ENCODE measurements around the gene GYG2.
"Not testable (repeated sequence)": the region's sequence is repeated elsewhere in the genome, so short reads cannot be mapped to it uniquely, and the experiment has no call there.

GYG2 gene

DNA sequence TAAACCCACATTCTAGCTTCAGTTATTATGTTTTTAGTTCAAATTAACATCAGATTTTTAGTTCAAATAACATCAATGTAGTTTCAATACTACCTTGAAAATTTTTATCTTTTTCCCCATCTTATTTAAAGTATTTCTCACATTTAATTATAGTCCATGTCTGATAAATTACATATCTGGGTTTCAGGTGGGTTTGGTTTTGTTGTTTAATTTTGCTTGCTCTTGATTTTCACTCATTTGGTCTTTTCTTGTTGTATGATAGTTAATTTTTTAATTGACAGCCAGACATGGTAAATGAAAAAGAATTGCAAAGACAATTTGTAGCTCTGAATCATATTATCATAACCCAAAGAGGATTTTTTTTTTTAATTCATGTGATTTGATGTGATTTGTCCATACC, 41.9 kb downstream of the GYG2 start:
- no peaks in the 10 kb centered on the region for H3K9me3 Mint-ChIP-seq
- no peak for DNase-seq (ENCODE audit: low spot score in 2 of 2)
- no peak overlapping the region for H3K27ac Mint-ChIP-seq
- no peak overlapping the region for H3K4me3 Mint-ChIP-seq
- H3K36me3 Mint-ChIP-seq = no peaks in the 10 kb centered on the region
- H3K27me3 Mint-ChIP-seq = peaks cover 3% of the 10 kb centered on the region
- no peaks in the 10 kb centered on the region for H3K4me1 Mint-ChIP-seq
- no peak for ATAC-seq (ENCODE audit: low read depth)

DNA sequence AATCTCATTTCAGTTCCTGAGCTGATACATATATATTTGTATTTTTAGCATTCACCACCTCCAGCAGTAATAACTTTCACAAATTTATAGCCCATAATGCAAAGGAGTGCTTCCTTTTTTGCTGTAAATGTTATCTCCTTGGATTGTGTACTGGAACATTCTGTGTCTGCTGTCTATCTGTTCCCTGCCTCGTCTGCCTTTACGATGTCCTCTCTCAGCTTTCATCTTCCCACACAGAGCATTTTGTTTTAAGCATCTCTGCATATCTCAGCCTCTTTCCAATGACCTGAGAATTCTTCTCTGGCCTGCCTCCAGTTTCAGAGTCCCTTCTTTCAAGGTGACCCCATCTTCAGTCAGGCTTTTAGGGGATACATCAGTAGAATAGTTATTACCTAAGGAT, 43.1 kb downstream of the GYG2 start:
- Mint-ChIP-seq H3K27ac (no peak overlapping the region), H3K36me3 (no peaks in the 10 kb centered on the region), H3K4me3 (no peak overlapping the region), H3K9me3 (no peaks in the 10 kb centered on the region), H3K27me3 (peaks cover 2% of the 10 kb centered on the region), H3K4me1 (no peaks in the 10 kb centered on the region)
- DNase-seq (ENCODE audit: low spot score in 2 of 2) (no peak), ATAC-seq (ENCODE audit: low read depth) (no peak)

DNA sequence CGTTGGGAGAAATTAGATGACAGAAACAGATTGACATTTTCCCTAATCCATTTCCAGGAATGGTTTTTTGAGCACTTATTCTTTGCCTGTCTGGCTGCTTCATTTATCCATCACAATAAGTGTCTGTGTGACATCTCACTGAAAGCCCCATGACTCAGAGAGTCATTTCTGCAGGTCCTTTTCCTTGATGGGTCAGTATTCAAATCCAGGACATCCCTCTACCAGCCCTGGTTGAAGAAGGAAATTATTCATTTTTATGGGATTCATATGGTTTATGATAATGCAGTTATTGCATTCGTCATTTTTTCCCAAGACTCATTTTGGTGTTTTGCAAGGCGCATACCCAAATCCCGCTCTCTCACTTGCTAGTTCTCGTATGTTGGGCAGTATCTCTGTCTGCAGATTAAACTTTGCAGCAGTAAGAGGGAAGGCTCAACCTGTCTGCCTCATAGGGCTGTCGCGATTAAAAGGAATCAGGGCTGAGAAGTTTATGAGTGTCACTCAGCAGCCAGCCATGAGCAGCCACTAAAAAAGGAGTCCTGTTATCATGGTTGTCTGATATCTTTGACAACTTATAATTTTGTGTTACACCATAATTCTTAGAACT, 44.0 kb downstream of the GYG2 start:
- DNase-seq (ENCODE audit: low spot score in 2 of 2) (no peak), ATAC-seq (ENCODE audit: low read depth) (no peak)
- no peak overlapping the region for H3K4me3 Mint-ChIP-seq
- H3K27me3 Mint-ChIP-seq = peaks cover 2% of the 10 kb centered on the region
- H3K36me3 Mint-ChIP-seq = no peaks in the 10 kb centered on the region
- H3K27ac Mint-ChIP-seq = no peak overlapping the region
- H3K4me1 Mint-ChIP-seq = no peaks in the 10 kb centered on the region
- H3K9me3 Mint-ChIP-seq = no peaks in the 10 kb centered on the region

DNA sequence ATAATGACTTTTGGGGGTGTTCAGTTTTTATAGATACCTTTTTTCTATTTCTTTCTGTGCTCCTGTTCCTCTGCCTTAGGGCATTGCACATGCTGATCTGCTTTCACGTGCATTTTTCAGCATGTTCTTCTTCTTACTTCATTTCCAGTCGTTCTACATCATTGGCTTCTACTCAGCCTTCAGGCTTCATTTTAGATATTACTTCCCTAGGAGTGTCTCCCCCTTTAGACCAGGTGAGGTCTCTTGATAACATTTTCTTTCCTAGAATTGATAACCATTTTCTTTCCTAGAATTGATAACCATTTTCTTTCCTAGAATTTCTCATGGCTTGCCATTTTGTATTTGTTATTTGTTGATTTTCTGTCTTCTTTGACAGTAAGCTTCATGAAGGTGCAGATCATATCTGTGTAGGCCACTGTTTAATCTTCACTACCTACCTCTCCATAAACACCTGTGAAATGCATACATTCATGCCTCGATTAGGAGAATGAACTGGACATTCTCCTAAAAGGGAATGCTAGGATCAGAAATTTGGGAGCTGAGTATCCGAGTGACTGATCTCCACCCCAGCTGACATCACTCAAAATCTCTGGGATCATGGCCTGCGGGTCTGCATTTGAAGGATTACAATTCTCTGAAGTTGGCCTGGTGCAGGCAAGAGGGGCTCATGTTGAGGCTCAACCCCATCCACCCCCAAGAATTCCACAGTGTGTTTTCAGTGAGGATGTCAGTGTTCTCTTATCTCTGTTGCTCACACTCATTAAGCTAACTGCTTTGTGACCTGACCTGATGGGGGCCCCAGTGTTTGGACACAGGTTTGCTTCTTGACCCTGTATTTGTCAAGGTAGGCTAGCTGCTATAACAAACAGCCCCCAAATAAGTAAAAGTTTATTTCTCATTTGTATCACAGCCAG, 45.7 kb downstream of the GYG2 start:
- H3K27me3 Mint-ChIP-seq = peaks cover 2% of the 10 kb centered on the region
- DNase-seq (ENCODE audit: low spot score in 2 of 2) (no peak), ATAC-seq (ENCODE audit: low read depth) (no peak)
- H3K9me3 Mint-ChIP-seq = no peaks in the 10 kb centered on the region
- no peak overlapping the region for H3K4me3 Mint-ChIP-seq
- no peak overlapping the region for H3K27ac Mint-ChIP-seq
- no peaks in the 10 kb centered on the region for H3K36me3 Mint-ChIP-seq
- no peaks in the 10 kb centered on the region for H3K4me1 Mint-ChIP-seq

DNA sequence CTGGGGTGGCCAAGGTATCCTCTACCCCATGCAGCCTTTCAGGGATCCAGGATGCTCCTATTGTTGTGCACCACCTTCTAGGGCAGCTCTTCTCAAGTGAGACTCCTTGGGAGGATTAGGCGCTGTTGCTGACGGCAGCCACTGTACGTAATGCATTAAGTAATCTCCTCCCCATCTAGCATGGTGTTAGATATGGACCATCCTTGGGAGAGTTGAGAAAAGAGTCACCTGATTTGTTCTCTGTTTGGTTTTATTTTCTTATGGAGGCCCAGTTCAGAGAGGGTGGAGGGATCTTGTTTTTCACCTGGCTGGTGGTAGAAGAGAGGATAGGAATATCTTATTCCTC, 46.4 kb downstream of the GYG2 start:
- Mint-ChIP-seq H3K27ac (no peak overlapping the region), H3K9me3 (no peaks in the 10 kb centered on the region), H3K4me1 (no peaks in the 10 kb centered on the region), H3K4me3 (no peak overlapping the region), H3K36me3 (no peaks in the 10 kb centered on the region), H3K27me3 (peaks cover 5% of the 10 kb centered on the region)
- ATAC-seq (ENCODE audit: low read depth) = no peak
- DNase-seq (ENCODE audit: low spot score in 2 of 2) = no peak

DNA sequence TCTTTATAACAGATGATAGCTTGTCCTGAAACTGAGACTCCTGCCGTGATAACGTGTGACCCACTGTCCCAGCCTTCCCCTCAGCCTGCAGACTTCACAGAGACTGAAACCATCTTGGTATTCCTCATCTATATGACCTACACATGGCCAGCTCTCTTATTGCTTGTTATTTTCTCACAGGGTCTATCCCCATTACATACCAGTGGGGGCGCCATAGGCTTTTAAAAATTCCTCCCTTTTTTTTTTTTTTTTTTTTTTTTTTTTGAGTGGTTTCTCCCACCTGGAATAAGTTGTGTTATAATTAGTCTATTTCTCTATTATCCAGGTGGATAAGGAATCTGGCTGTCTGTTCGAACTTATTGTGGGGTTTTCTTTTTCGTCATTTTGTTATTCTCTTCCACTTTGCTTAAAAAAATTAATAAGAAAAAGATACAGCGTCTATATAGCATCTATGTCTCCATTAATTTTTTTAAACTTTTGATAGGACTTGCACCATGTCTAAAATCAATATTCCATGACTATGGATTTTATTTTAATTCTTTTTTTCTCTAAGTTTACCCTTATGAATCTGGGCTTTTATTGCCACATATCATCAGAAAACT, 47.2 kb downstream of the GYG2 start:
- Mint-ChIP-seq H3K9me3 (no peaks in the 10 kb centered on the region), H3K27ac (no peak overlapping the region), H3K4me1 (no peaks in the 10 kb centered on the region), H3K27me3 (peaks cover 6% of the 10 kb centered on the region), H3K36me3 (no peaks in the 10 kb centered on the region), H3K4me3 (no peak overlapping the region)
- DNase-seq (ENCODE audit: low spot score in 2 of 2) = no peak
- no peak for ATAC-seq (ENCODE audit: low read depth)

DNA sequence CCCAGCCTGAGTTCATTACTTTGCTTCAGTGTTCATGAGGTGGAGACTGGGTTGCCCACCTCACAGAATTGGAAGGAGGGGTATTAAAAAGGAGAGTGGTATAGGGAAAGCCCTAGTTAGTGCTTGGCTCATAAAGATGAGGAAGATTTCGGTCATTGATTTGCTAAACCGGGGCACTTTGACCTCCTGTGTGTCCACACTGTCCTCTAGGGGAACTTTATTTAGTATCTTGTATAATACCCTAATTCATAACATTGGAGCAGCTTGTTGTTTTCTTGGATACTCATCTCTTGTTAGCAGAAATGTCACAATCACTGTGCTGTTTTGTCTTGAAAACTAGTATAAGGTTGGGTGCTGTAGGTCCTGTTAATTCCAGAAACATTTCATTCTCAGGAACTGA, 49.8 kb downstream of the GYG2 start:
- Mint-ChIP-seq H3K27ac (no peak overlapping the region), H3K4me1 (no peaks in the 10 kb centered on the region), H3K36me3 (no peaks in the 10 kb centered on the region), H3K9me3 (no peaks in the 10 kb centered on the region), H3K4me3 (no peak overlapping the region), H3K27me3 (peaks cover 7% of the 10 kb centered on the region)
- DNase-seq (ENCODE audit: low spot score in 2 of 2) (no peak), ATAC-seq (ENCODE audit: low read depth) (no peak)

DNA sequence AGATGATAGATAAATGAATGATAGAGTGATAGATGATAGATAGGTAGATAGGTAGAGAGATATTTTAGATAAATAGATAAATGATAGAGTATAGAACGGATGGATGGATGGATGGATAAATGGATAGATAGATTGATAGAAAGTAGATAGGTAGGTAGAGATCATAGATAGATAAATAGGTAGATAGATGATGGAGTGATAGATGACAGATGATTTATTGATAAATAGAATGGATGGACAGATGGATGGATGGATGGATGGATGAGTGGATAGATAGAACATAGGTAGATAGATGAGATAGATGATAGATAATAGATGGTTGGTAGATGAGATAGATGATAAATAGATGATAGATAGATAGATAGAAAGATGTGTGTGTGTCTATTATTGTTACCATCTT, 50.9 kb downstream of the GYG2 start:
- no peak overlapping the region for H3K4me3 Mint-ChIP-seq
- H3K36me3 Mint-ChIP-seq = no peaks in the 10 kb centered on the region
- no peak overlapping the region for H3K27ac Mint-ChIP-seq
- no peak for ATAC-seq (ENCODE audit: low read depth)
- no peak for DNase-seq (ENCODE audit: low spot score in 2 of 2)
- peaks cover 7% of the 10 kb centered on the region for H3K27me3 Mint-ChIP-seq
- no peaks in the 10 kb centered on the region for H3K9me3 Mint-ChIP-seq
- H3K4me1 Mint-ChIP-seq = no peaks in the 10 kb centered on the region

DNA sequence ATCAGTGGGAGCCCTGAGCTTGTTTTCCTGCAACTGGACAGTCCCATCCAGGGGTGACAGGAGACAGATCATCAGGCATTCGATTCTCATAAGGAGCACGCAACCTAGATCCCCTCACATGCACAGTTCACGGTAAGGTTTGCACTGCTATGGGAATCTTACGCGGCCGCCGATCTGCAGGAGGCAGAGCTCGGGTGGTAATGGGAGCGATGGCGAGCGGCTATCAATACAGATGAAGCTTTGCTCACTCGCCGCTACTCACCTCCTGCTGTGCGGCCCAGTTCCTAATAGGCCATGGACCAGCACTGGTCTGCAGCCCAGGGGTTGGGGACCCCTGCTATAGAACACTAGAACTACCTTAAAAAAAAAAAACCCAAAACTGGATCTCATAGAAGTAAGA, 55.0 kb downstream of the GYG2 start:
- H3K4me3 Mint-ChIP-seq = no peak overlapping the region
- ATAC-seq (ENCODE audit: low read depth) (no peak), DNase-seq (ENCODE audit: low spot score in 2 of 2) (no peak)
- H3K27ac Mint-ChIP-seq = no peak overlapping the region
- H3K4me1 Mint-ChIP-seq = no peaks in the 10 kb centered on the region
- H3K27me3 Mint-ChIP-seq = peaks cover 11% of the 10 kb centered on the region
- H3K9me3 Mint-ChIP-seq = no peaks in the 10 kb centered on the region
- no peaks in the 10 kb centered on the region for H3K36me3 Mint-ChIP-seq

DNA sequence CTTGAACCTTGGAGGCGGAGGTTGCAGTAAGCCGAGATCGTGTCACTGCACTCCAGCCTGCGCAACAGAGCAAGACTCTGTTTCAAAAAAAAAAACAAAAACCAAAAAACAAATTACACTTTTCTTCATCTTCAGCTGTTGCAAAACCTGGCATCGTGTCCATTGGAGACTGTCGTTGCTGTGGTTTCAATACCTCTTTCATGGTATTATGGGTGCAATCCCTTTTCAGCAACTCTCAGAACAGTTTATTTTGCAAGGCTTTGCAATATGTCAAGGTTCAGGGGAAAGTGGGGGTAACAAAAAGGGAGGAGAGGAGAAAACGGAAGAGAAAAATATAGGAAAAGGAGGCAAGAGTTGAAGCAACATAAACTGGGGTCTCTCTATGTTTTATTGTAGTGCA, 59.6 kb downstream of the GYG2 start:
- Mint-ChIP-seq H3K27ac (no peak overlapping the region), H3K9me3 (no peaks in the 10 kb centered on the region), H3K4me3 (peak overlapping the region; percentile 38), H3K4me1 (peaks cover 3% of the 10 kb centered on the region), H3K36me3 (no peaks in the 10 kb centered on the region), H3K27me3 (peaks cover 3% of the 10 kb centered on the region)
- ATAC-seq (ENCODE audit: low read depth) = no peak
- no peak for DNase-seq (ENCODE audit: low spot score in 2 of 2)

DNA sequence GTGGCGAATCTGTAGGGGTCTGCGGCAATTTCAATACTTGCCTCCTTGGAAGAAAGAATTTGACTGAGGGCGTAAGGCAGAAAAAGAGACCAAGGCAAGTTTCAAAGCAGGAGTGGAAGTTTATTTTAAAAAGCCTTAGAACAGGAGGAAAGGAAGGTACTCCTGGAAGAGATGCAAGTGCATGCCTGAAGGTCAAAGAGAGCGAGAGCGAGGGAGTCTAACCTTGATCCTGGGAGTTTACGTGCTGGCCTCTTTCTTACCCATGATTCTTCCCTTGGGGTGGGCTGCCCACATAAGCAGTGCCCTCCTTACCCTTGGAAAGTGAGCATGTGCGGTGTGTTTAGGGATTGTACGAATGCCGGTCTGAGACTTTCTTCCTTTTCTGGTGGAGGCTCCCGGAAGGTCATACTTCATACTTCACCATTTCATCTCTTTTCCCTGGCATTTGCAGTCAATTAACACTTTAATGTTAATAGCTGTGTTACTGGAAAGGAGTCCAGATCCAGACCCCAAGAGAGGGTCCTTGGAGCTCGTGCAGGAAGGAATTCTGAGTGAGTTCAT, 60.4 kb downstream of the GYG2 start:
- H3K4me3 Mint-ChIP-seq = peak overlapping the region; percentile 76
- no peak overlapping the region for H3K27ac Mint-ChIP-seq
- no peak for ATAC-seq (ENCODE audit: low read depth)
- no peaks in the 10 kb centered on the region for H3K36me3 Mint-ChIP-seq
- H3K9me3 Mint-ChIP-seq = no peaks in the 10 kb centered on the region
- H3K27me3 Mint-ChIP-seq = peaks cover 5% of the 10 kb centered on the region
- peaks cover 3% of the 10 kb centered on the region for H3K4me1 Mint-ChIP-seq
- DNase-seq (ENCODE audit: low spot score in 2 of 2) = no peak

DNA sequence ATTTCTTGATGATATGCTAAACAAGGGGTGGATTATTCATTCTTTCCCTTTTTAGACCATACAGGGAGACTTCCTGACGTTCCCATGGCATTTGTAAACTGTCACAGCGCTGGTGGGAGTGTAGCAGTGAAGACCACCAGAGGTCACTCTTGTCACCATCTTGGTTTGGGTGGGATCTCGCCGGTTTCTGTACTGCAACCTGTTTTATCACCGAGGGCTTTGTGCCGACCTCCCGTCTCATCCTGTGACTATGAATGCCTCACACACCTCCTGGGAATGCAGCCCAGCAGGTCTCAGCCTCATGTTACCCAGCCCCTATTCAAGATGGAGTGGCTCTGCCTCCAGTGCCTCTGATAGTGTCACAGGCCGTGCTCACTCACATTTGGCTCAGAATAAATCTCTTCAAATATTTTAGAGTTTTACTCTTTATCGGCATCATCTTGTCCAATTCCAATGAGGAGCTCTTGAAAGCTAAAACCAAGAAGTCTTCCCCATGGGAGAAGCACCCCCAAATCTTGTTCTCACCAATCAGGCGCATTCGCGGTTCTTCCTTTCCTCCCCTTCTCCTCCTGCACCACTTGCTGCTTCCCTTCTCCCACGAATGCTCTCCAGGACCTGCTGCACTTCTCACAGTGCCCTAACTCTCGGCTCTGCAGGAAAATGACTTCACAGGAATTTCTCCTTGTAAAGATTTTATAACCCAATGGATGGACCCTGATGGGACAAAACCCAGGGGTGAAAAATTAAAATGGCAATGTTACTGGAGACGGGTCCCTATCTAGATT, 61.2 kb downstream of the GYG2 start:
- H3K36me3 Mint-ChIP-seq; H3K27me3 Mint-ChIP-seq; H3K4me1 Mint-ChIP-seq; ATAC-seq (ENCODE audit: low read depth); H3K9me3 Mint-ChIP-seq; DNase-seq (ENCODE audit: low spot score in 2 of 2); H3K27ac Mint-ChIP-seq: not testable (repeated sequence)
- H3K4me3 Mint-ChIP-seq = peak overlapping the region; percentile 76

DNA sequence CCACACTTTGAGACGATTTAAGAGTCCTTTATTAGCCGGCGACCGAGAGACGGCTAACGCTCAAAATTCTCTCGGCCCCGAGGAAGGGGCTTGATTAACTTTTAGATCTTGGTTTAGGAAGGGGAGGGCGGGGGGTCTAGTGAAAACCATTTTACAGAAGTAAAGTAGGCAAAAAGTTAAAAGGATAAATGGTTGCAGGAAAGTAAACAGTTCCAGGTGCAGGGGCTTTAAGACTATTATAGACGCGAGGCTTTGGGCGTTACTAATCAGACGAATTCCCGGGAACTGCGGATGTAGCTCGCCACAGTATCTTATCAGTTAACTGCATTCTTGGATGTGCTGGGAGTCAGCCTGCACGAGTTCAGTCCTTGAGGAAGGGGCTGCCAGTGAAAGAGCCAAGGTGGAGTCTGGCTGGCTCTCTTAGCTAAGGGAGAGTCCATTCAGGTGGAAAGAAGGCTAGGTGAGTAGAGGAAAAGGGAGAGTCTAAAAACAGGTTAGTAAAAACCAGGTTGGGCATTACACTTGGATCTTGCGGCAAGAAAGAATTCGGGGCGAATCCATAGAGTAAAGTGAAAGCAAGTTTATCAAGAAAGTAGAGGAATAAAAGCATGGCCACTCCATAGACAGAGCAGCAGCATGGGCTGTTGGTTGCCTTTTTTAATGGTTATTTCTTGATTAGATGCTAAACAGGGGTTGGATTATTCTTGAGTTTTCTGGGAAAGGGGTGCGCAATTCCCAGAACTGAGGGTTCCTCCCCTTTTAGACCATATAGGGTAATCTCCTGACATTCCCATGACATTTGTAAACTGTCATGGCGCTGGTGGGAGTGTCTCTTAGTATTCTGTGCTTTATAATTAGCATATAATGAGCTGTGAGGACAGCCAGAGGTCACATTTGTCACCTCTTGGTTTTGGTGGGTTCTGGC, 62.1 kb downstream of the GYG2 start:
- H3K4me1 Mint-ChIP-seq; H3K4me3 Mint-ChIP-seq; DNase-seq (ENCODE audit: low spot score in 2 of 2); H3K27me3 Mint-ChIP-seq; H3K36me3 Mint-ChIP-seq; ATAC-seq (ENCODE audit: low read depth); H3K27ac Mint-ChIP-seq; H3K9me3 Mint-ChIP-seq: not testable (repeated sequence)

Data from memory B cell (primary cell).